Kasumi-1 (cell line): Measurements from ENCODE around the gene ANTXR1.

Source experiments
- DNase-seq, 2 experiments: peaks; one replicate each; lab custom pipeline; 2025; lab: John Stamatoyannopoulos, UW

ANTXR1 gene

GRCh38 chr2:69279931-69280681 is 267.1 kb downstream of the ANTXR1 start:
- no peak for DNase-seq

GRCh38 chr2:69280796-69281412 is 267.9 kb downstream of the ANTXR1 start:
- no peak for DNase-seq

DNA sequence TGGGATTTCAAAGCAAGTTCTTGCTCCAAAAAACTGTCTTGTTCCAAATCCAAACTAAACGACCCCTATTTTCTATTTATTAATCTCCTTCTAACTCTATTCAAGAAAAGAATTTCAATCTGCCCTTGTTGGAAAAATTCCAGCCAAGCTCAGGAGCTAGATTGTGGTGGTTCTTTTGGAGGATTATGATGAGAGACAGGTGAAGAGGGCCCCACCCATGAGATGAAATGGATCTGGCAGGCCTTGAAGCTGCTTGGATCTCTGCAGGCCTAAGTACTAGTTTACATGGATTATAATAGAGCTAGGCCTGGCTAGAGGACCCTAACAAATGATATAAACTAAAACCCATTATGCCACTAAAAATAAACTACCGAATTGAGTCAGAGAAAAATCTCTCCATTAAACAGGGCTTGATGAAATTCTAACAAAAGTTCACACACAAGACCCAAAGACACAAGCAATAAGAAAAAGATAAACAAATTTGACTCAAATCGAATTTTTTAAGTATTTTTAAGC is 272.5 kb downstream of the ANTXR1 start:
- no peak for DNase-seq

- no peak for DNase-seq
Measured at GRCh38 chr2:69287544-69287943, 274.6 kb downstream of the ANTXR1 start.

- no peak for DNase-seq
Measured at GRCh38 chr2:69288429-69288828, 275.4 kb downstream of the ANTXR1 start.

- no peak for DNase-seq
Measured at GRCh38 chr2:69291004-69291650, 278.1 kb downstream of the ANTXR1 start.

DNA sequence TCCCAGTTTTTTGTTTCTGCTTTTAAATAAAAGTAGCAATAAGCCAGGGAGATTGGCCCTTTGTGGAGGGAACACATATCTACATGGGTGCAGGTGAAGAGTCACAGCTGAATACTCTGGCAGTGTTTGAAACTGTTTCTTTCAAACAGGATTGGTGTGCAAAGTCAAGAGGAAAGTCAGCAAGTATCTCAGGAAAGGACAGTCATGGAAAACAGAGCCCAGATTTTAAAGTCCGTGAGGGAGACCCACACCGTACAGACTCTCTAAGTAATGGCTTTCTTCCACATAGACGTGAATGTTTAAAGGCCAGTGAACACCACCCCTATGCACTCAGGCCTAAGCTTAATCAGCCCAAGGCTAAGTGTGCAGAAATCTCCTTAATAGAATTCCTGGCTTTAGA is 278.7 kb downstream of the ANTXR1 start:
- no peak for DNase-seq

- DNase-seq = no peak
Measured at GRCh38 chr2:69292256-69292655, 279.3 kb downstream of the ANTXR1 start.

DNA sequence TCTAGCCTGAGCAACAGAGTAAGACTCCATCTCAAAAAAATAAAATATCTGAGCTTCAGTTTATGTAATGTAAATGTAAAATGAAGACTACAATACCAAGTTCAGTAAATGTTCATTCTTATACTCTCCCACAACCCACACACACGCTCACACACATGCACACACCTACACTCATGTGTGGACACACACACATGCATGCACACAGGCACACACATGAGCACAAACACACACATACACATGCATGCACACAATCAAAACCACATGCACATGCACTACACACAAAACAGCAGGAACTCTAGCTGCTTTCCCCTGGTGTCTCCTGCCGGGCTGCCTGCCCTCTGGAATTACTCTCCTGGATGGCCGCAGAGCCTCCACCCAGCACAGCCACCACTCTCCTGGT is 283.4 kb downstream of the ANTXR1 start:
- no peak for DNase-seq

DNA sequence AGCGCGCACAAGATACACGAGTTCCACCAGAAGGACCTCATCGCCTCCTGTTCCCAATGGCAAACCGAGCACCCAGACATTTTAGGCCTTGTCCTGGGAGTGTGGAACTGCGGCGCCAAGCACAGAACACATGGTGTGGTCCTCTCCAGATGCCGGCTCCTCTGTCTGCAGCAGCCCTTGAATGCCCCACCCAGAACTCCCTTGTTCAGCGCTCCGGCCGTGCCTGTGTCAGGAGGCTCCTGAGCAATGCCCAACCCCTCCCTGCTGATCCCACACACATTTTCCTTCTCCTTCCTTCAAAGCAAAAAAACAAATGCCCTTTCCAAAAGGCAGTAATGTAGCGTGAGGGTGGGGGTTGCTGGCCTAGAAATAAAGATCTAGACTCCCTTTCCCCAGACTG is 284.2 kb downstream of the ANTXR1 start:
- no peak for DNase-seq

DNA sequence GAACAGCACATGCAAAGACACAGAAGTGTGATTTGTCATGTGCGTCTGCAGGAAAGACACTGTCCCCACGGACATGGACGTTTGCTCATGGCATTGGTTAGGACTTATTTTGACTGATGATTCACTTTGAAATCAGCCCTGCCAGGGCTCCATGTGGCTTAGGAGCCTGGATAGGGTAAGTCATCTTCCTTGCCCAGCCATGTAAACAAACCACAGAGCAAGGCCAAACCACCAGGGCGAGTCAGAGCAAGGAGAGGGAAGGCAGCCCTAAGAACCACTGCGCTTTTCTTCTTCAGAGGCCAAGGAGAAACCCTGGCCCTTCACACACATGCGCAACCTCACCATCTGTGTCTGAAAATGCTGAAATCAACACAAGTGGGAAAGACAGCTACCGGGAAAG is 285.3 kb downstream of the ANTXR1 start:
- peak in 1 of 2 experiments; percentile 25 for DNase-seq

DNA sequence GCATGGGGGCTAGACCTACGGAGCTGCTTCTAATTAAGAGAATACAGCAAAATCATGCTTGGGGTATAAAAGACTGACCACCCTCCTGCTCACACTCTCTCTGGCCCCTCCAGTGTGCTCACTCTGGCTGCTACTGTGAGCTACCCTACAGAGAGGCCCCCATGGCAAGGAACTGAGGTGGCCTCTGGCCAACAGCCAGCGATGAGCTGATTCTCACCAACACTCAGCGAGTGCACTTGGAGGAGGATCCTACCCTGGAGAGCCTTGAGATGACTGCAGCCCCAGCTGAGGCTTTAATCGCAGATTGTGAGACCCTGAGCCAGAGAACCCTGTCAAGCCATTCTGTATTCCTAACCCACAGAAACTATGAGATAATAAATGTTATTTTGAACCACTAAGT is 285.9 kb downstream of the ANTXR1 start:
- DNase-seq = no peak
